HEK293 (cell line): ENCODE results near the gene ACAN.

Source experiments
- CTCF ChIP-seq: fragments of 450-650 bp; formaldehyde crosslinking; IDR thresholded peaks from 2 replicates; pipeline ENCODE4 v1.5.1; 2016; ENCODE audit warnings: missing biosample characterization, missing genetic modification characterization
- HIC1 ChIP-seq: fragments of 450-650 bp; formaldehyde crosslinking; IDR thresholded peaks from 2 replicates; pipeline ENCODE4 v1.5.1; 2016; ENCODE audit warnings: missing biosample characterization, missing genetic modification characterization
- OSR2 ChIP-seq: fragments of 450-650 bp; formaldehyde crosslinking; IDR thresholded peaks from 2 replicates; pipeline ENCODE4 v1.5.1; 2016; ENCODE audit warnings: missing biosample characterization, missing genetic modification characterization
- ZNF488 ChIP-seq: fragments of 450-650 bp; formaldehyde crosslinking; IDR thresholded peaks from 2 replicates; pipeline ENCODE4 v1.5.1; 2016; ENCODE audit warnings: missing biosample characterization, missing genetic modification characterization
- ZNF610 ChIP-seq: fragments of 450-650 bp; formaldehyde crosslinking; IDR thresholded peaks from 2 replicates; pipeline ENCODE4 v1.5.1; 2016; ENCODE audit warnings: missing biosample characterization, missing genetic modification characterization, borderline replicate concordance
- ZNF660 ChIP-seq: fragments of 450-650 bp; IDR thresholded peaks from 2 replicates; pipeline ENCODE4 v1.5.1; 2018; ENCODE audit warnings: missing biosample characterization, mild to moderate bottlenecking, missing genetic modification characterization
- ZNF692 ChIP-seq: fragments of 450-650 bp; formaldehyde crosslinking; IDR thresholded peaks from 2 replicates; pipeline ENCODE4 v1.5.1; 2016; ENCODE audit warnings: missing biosample characterization, missing genetic modification characterization

- no peak for TF ChIP-seq CTCF (tag by site-specific recombination)
- TF ChIP-seq ZNF660 (tag by site-specific recombination): no peak
- TF ChIP-seq OSR2: no peak
- TF ChIP-seq ZNF692 (tag by site-specific recombination): no peak
- TF ChIP-seq ZNF488 (tag by site-specific recombination): no peak
- no peak for TF ChIP-seq ZNF610
- TF ChIP-seq HIC1 (tag by site-specific recombination): no peak
Measured at GRCh38 chr15:88764448-88764847, 38.8 kb upstream of the ACAN start.
